G401.6 (cell line): ENCODE measurements around the gene CYTH1.

Experiments used
- FAIRE-seq: peaks from 2 replicates; lab custom pipeline; 2012; peaks lifted over from hg19 to GRCh38; lab: Jason Lieb, UNC

The CYTH1 gene

DNA sequence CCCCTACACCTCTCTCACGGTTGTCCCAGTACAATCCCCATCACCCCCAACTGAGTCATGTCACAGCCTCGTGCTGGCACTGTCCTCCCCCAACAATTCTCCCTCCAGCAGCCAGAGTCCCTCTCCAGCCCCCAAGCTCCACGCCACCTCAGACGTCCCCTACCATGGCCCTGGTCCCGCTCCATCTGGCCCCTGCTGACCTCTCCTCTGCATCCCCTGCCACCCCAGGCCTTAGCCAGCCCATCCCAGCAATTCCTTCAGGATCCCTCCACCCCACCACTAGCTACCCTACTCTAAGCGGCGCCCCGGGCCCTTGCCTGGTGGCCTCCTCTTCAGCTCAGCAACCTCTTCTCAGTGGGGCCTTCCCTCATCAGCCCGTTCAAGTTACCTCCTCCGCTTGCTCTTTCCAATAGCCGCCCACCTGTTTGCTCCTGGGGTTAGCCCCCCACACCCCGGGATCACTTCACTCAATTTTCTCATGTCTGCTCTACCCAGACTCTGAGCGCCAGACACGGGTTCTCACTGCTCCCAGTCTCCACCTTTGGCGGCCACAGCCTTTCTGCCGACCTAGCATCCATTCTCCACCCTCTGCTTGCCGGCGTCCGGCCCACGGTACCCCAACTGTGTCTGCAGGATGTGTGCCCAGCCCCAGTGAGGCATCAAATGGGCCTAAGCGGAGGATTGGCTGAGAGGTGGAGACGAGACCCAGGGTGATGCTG is 112.7 kb downstream of the CYTH1 start:
- no peak for FAIRE-seq

- no peak for FAIRE-seq
These were observed 113.2 kb downstream of the CYTH1 start for GRCh38 chr17:78668847-78669246.

GRCh38 chr17:78667741-78668640 is 114.1 kb downstream of the CYTH1 start:
- FAIRE-seq, result no peak

GRCh38 chr17:78667091-78667490 is 115.0 kb downstream of the CYTH1 start:
- FAIRE-seq, result no peak

GRCh38 chr17:78665952-78666920 is 115.8 kb downstream of the CYTH1 start:
- no peak for FAIRE-seq

GRCh38 chr17:78665387-78665951 is 116.6 kb downstream of the CYTH1 start:
- no peak for FAIRE-seq

- no peak for FAIRE-seq
These were observed 117.3 kb downstream of the CYTH1 start for GRCh38 chr17:78664476-78665386.

DNA sequence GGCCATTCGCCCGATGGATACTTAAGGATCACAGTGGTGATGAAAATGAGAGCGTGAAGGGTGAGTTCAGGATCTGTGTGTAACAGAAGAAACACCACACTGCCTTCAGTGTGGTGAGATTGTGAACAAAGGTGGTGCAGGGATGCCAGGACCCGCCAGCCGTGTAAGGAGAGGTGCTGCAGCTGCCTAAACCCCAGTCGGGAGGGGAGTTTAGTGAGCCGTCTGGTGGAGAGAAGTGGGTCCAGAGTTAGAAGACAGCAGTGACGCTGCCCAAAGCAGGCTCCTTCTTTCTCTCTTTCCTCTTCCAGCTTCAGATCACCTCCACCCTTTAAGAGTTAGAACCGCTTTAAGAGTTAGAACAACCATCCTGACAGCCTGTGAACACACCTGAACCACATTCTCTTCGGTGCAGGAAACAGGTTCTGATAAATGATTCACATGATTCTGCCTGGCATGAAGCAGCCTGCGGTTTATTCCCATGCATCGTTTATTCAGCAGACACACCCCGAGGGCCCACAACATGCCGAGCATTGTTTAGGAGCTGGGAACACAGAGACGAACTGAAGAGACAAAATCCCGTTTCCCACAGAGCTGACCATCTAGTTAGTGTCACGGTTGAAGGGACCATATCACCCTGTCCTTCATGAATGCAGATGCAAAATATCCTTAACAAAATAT is 120.8 kb downstream of the CYTH1 start:
- no peak for FAIRE-seq

- FAIRE-seq, result no peak
These were observed 122.5 kb downstream of the CYTH1 start for GRCh38 chr17:78659546-78659945.

DNA sequence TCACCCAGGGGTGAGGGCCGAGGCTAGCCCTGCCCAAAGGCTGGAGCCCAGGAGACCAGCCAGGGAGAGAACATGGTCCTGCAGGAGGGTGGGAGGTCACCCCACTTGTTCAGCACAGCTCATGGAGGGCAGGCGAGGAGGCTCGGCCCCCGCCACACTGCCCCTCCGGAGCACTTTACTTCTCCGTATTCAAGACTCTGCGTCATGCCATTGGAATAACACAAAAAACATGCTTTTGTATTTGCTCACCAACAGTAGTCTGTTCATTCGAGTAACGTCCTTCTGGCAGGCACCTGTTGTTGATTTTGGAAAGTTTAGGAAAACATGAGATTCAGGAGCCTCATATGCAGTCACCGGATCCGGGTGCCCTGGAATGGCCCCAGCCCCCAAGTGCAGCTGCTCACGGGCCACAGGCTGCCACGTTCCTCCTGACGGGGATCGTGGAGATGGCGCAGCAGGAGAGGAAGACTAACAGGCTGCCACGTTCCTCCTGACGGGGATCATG is 123.7 kb downstream of the CYTH1 start:
- no peak for FAIRE-seq

DNA sequence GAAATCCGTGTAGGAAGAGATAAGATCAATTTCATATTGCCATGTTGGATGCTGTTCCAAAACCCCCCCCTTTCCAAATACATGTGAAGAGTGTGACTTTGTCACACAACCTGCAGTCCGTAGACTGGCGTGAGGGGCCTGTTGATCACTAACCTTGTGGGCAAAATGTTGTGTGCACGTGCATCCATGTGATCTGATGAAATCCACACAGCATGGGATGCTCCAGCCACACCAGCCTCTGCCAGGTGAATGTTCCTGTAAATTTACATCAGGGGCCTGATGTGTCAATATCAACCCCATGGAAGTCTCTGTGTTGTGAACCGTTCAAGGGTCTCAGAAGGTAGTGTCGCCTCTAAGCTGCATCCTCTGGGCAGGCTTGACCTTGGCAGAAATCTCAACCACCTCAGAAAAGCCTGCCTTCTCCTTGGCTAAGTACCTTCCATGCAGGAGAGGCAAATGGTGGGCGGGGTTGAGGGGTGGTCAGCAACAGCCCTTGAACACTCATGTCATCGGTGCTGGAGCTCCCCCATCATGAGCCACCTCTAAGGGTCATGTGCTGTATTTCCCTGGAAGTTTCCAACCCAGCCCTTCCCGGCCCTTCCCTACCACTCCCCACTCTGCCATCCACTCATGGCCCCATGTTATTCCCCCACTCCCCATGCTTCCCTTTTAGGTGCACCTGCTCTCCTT is 126.7 kb downstream of the CYTH1 start:
- FAIRE-seq, result no peak

GRCh38 chr17:78654325-78654724 is 127.7 kb downstream of the CYTH1 start:
- no peak for FAIRE-seq

GRCh38 chr17:78653382-78653781 is 128.7 kb downstream of the CYTH1 start:
- no peak for FAIRE-seq

DNA sequence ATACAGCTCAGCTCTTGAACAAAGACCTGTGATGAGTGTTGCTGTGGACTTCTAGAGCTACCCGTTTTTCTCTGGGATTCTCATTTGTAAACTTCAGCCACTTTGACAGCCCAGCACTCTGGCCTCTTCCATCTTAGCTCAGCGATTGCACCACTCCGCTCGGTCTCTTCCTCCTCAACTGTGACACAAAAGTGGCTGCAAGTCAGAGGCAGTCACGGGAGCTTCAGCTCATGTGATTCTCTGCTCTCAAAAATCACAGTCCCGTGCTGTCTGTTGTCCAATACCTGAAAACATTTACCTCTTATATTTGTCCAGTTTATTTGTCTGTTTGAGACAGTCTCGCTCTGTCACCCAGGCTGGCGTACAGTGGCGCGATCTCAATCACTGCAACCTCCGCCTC is 129.2 kb downstream of the CYTH1 start:
- no peak for FAIRE-seq

DNA sequence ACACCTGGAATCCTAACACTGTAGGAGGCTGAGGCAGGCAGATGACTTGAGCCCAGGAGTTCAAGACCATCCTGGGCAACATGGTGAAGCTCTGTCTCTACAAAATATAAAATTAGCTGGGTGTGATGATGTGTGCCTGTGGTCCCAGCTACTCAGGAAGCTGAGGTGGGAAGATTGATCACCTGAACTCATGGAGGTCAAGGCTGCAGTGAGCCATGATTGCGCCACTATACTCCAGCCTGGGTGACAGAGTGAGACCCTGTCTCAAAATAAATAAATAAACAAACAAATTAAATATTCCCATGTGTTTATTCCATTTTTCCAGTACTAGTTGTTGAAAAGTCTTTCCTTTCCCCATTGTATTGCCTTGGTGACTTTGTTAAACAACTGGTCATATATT is 130.0 kb downstream of the CYTH1 start:
- no peak for FAIRE-seq

- FAIRE-seq, result no peak
These were observed 130.5 kb downstream of the CYTH1 start for GRCh38 chr17:78651554-78651953.

- FAIRE-seq, result no peak
These were observed 131.9 kb downstream of the CYTH1 start for GRCh38 chr17:78650093-78650715.

- FAIRE-seq, result no peak
These were observed 133.8 kb downstream of the CYTH1 start for GRCh38 chr17:78648293-78648692.

DNA sequence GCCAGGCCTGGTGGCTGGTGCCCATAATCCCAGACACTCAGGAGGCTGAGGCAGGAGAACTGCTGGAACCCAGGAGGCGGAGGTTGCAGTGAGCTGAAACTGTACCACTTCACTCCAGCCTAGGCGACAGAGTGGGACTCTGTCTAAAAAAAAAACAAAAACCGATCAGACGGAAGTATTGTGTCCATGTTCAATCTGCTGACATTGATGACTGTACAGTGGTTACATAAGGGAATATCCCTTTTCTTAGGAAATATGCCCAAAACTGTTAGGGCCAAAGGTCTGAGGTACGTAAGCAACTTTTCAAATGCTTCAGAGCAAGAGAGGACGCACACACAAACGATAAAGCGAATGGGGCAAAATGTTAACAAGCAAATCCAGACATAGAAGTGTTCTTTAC is 135.0 kb downstream of the CYTH1 start:
- no peak for FAIRE-seq
